Heart left ventricle (tissue), 16 donors: ENCODE results near the gene RPS3. TPM values are rescaled to one million over a fixed set of nuclear protein-coding genes. Genes with fewer than 3 reads are reported as not detected.
"Not testable (repeated sequence)": the region's sequence is repeated elsewhere in the genome, so short reads cannot be mapped to it uniquely, and the experiment has no call there.

Experiments
- ATAC-seq, 4 donors: fragments of 200-7000 bp; cut with Tn5 transposase; one replicate each; pipeline ENCODE4 v1.9.1; 2020 to 2022; ENCODE audit warnings: moderate library complexity in 4 of 4, mild to moderate bottlenecking in 3 of 4, moderate number of reproducible peaks in 1 of 4
- DNase-seq, 5 donors: peaks; one replicate each; pipeline ENCODE4 v3.0.0-alpha.2; 2020
- H3K27ac ChIP-seq, 12 donors: fragments of 200-600 bp; sonication (generic) in 4 of 12; one replicate each; pipeline versions ENCODE4 v1.5.0 to v1.8.0; 2016 to 2022; ENCODE audit warnings: mild to moderate bottlenecking in 2 of 12
- H3K27me3 ChIP-seq, 9 donors: fragments of 200-600 bp; sonication (generic) in 2 of 9; one replicate each; pipeline versions ENCODE4 v1.5.1 to v1.8.0; 2016 to 2022; ENCODE audit warnings: mild to moderate bottlenecking in 3 of 9
- H3K36me3 ChIP-seq, 9 donors: fragments of 200-600 bp; sonication (generic) in 2 of 9; one replicate each; pipeline versions ENCODE4 v1.5.0 to v1.8.0; 2018 to 2022; ENCODE audit warnings: mild to moderate bottlenecking in 2 of 9
- H3K4me1 ChIP-seq, 12 donors: fragments of 200-600 bp; sonication (generic) in 4 of 12; one replicate each; pipeline versions ENCODE4 v1.5.0 to v1.8.0; 2016 to 2022; ENCODE audit warnings: mild to moderate bottlenecking in 3 of 12
- H3K4me3 ChIP-seq, 12 donors: fragments of 200-600 bp; sonication (generic) in 4 of 12; one replicate each; pipeline versions ENCODE4 v1.5.0 to v1.8.0; 2017 to 2022; ENCODE audit warnings: mild to moderate bottlenecking in 9 of 12, moderate library complexity in 4 of 12
- H3K9me3 ChIP-seq, 12 donors: fragments of 200-600 bp; sonication (generic) in 4 of 12; one replicate each; pipeline versions ENCODE4 v1.5.0 to v1.8.0; 2016 to 2022; ENCODE audit warnings: mild to moderate bottlenecking in 1 of 12
- CTCF ChIP-seq, 12 donors: fragments of 200-600 bp; sonication (generic) in 4 of 12; IDR thresholded peaks; one replicate each; pipeline versions ENCODE4 v1.5.0 to v1.8.0; 2018 to 2022; ENCODE audit warnings: antibody characterized with exemption in 12 of 12, mild to moderate bottlenecking in 5 of 12
- POLR2A ChIP-seq, 2 donors: fragments of 450-650 bp; IDR thresholded peaks; one replicate each; pipeline ENCODE4 v1.6.1; 2017; ENCODE audit warnings: antibody characterized with exemption in 2 of 2, mild to moderate bottlenecking in 2 of 2, moderate library complexity in 2 of 2
- WGBS, 4 donors: extraction: QIAGEN DNeasy Blood & Tissue Kit in 2 of 4; methylation state at CpG; one replicate each; pipeline versions ENCODE4 v1.1.5 to v1.1.7; 2013 to 2018; 5-methylcytosine and 5-hydroxymethylcytosine counted together
- intact Hi-C, 10 donors: fragments of 100-400 bp; cut with DNase I; formaldehyde crosslinking; loops; one replicate each; pipeline versions ENCODE4 v1.11.1 to v1.14.2; 2022
- polyA plus RNA-seq, 2 donors: library from polyadenylated mRNA; stranded (reverse); fragments of 200-250 nt; gene quantifications; one replicate each; pipeline ENCODE4 v1.2.3, GENCODE V29; 2013
- total RNA-seq, 9 donors: library from RNA; depleted of rRNA in 2 of 9; stranded (reverse); fragments of >200 nt in 2 of 9; fragmentation: NEBNext Ultra II Directional in 3 of 9; extraction: Animal tissue kit (Norgen Biotek cat#: 25700) in 3 of 9; gene quantifications; one replicate each; pipeline versions ENCODE4 v1.1.0 to v1.2.4, GENCODE V29; 2016 to 2023
- donor health status: ischemic (EF 13 %, LVEDD 7.1; RV severe dilation, severe dysfunction).
- donor health status: healthy with polysubstance abuse.
- donor health status: DM: no; HTN: yes; CAD: no.
- donor health status: DM: no; HTN: no; CAD: no.
- donor health status: ischemic (EF 25% LVEDD 6.9; RV normal size, moderate dysfunction).
- donor health status: ischemic (EF 25% LVEDD 5.7; RV mildly dilated, moderate dysfunction).
- donor health status: healthy.
- donor health status: DM: yes; HTN: yes; CAD: no.
- donor health status: ischemic (EF 35%, LVEDD 5.7; RV mildly dilated, moderate dysfunction).
- donor health status: nonischemic (EF 11% LVEDD 7.7; RV severe dilation, severe dysfunction).
- donor health status: DM: yes; HTN: yes; CAD: no.
- donor health status: PGD.
- donor health status: ischemic (EF 29% LVEDD 5.4; RV normal size, mild dysfunction).
- donor health status: nonischemic (EF 23%, LVEDD 6.1; RV moderate dilation, normal function).

Gene RPS3
- total and polyA plus RNA-seq, 11 donors = 434 to 2,100 (median 990) TPM

- DNase-seq (no peak), ATAC-seq (no peak)
- no peak overlapping the region for H3K27ac ChIP-seq
- TF ChIP-seq POLR2A (IDR thresholded peaks at IDR 0.05) (no peak), CTCF (IDR thresholded peaks at IDR 0.05) (no peak)
- H3K4me1 ChIP-seq = peaks cover 0 to 27% (median 0%) of the 10 kb centered on the region in 12 donors
- H3K36me3 ChIP-seq = no peaks in the 10 kb centered on the region
- 91 to 94% (median 92%) methylated on average over 8 of the region's 8 CpGs for WGBS, 4 donors
- no peaks in the 10 kb centered on the region for H3K27me3 ChIP-seq
- H3K9me3 ChIP-seq = peaks cover 0 to 16% (median 0%) of the 10 kb centered on the region in 12 donors
- intact Hi-C loops = no loop called here
- H3K4me3 ChIP-seq = no peak overlapping the region
Observed at GRCh38 chr11:75373201-75373600, 26.1 kb upstream of the RPS3 start.

- no peak overlapping the region for H3K4me3 ChIP-seq
- intact Hi-C loops = no loop called here
- no peaks in the 10 kb centered on the region for H3K36me3 ChIP-seq
- peaks cover 0 to 2% (median 0%) of the 10 kb centered on the region in 12 donors for H3K9me3 ChIP-seq
- no peak for DNase-seq
- H3K27me3 ChIP-seq = no peaks in the 10 kb centered on the region
- TF ChIP-seq POLR2A (IDR thresholded peaks at IDR 0.05) (no peak), CTCF (IDR thresholded peaks at IDR 0.05) (no peak)
- no peak overlapping the region for H3K27ac ChIP-seq
- no peak for ATAC-seq
- WGBS, 4 donors = 85 to 95% (median 92%) methylated on average over 4 of the region's 4 CpGs
- peaks cover 0 to 19% (median 0%) of the 10 kb centered on the region in 12 donors for H3K4me1 ChIP-seq
Observed at GRCh38 chr11:75374646-75375045, 24.7 kb upstream of the RPS3 start.

GRCh38 chr11:75375626-75376025 is 23.7 kb upstream of the RPS3 start:
- Histone ChIP-seq H3K27me3 (no peaks in the 10 kb centered on the region), H3K27ac (no peak overlapping the region), H3K4me3 (no peak overlapping the region), H3K36me3 (no peaks in the 10 kb centered on the region), H3K4me1 (peaks cover 0 to 13% (median 0%) of the 10 kb centered on the region in 12 donors), H3K9me3 (no peaks in the 10 kb centered on the region)
- DNase-seq (no peak), ATAC-seq (no peak)
- TF ChIP-seq POLR2A (IDR thresholded peaks at IDR 0.05) (no peak), CTCF (IDR thresholded peaks at IDR 0.05) (no peak)
- 91 to 96% (median 92%) methylated on average over 8 of the region's 8 CpGs for WGBS, 4 donors
- intact Hi-C loops = no loop called here

- no peaks in the 10 kb centered on the region for H3K9me3 ChIP-seq
- H3K4me1 ChIP-seq = peaks cover 0 to 18% (median 0%) of the 10 kb centered on the region in 12 donors
- TF ChIP-seq CTCF (IDR thresholded peaks at IDR 0.05) = no peak
- TF ChIP-seq POLR2A (IDR thresholded peaks at IDR 0.05) = no peak
- no peak for DNase-seq
- ATAC-seq = no peak
- H3K27me3 ChIP-seq = no peaks in the 10 kb centered on the region
- H3K36me3 ChIP-seq = no peaks in the 10 kb centered on the region
- no peak overlapping the region for H3K27ac ChIP-seq
- intact Hi-C loops = no loop called here
- WGBS, 4 donors = 76 to 84% (median 79%) methylated on average over 9 of the region's 9 CpGs
- no peak overlapping the region for H3K4me3 ChIP-seq
Observed at GRCh38 chr11:75376175-75376574, 23.1 kb upstream of the RPS3 start.

GRCh38 chr11:75378776-75379175 is 20.5 kb upstream of the RPS3 start:
- 90 to 97% (median 94%) methylated on average over 17 of the region's 17 CpGs for WGBS, 4 donors
- H3K4me1 ChIP-seq = peaks cover 0 to 18% (median 0%) of the 10 kb centered on the region in 12 donors
- H3K9me3 ChIP-seq, intact Hi-C loops, H3K27me3 ChIP-seq, H3K27ac ChIP-seq, H3K4me3 ChIP-seq, H3K36me3 ChIP-seq, DNase-seq, ATAC-seq: not testable (repeated sequence)
